A172 (cell line): Measurements from ENCODE around the gene NT5DC1. TPM values are rescaled to one million over a fixed set of nuclear protein-coding genes. Genes with fewer than 3 reads are reported as not detected.

Experiments
- DNase-seq: peaks from one replicate; pipeline ENCODE4 v3.0.0-alpha.2; 2015; ENCODE audit warnings: low spot score
- total RNA-seq: library from RNA; depleted of rRNA; stranded (reverse); fragments of >200 nt; shearing (Covaris generic); gene quantifications from 2 replicates; pipeline ENCODE4 v1.2.3, GENCODE V29; 2014

Gene NT5DC1
- total RNA-seq, 1 experiment from 2014 or later = 5.2 TPM

GRCh38 chr6:116244284-116244683, 143.6 kb downstream of the NT5DC1 start:
- no peak for DNase-seq

- DNase-seq = peak; percentile 46
Observed at GRCh38 chr6:116246089-116246488, 145.4 kb downstream of the NT5DC1 start.

- no peak for DNase-seq
Observed at GRCh38 chr6:116247285-116247684, 146.6 kb downstream of the NT5DC1 start.

- no peak for DNase-seq
Observed at GRCh38 chr6:116248577-116248976, 147.9 kb downstream of the NT5DC1 start.

- DNase-seq = peak; percentile 34
Observed at GRCh38 chr6:116251568-116252384, 151.1 kb downstream of the NT5DC1 start.

GRCh38 chr6:116253188-116253504, 152.5 kb downstream of the NT5DC1 start:
- no peak for DNase-seq

- DNase-seq = peak; percentile 92
Observed at GRCh38 chr6:116253505-116254296, 153.0 kb downstream of the NT5DC1 start, which contains the start of gene TSPYL4. TSPYL4 (minus strand) TSS chr6:116254075; CDS start chr6:116254008, 67 bp downstream.

GRCh38 chr6:116254297-116255056, 153.8 kb downstream of the NT5DC1 start:
- no peak for DNase-seq

GRCh38 chr6:116255246-116255800, 154.7 kb downstream of the NT5DC1 start:
- peak; percentile 25 for DNase-seq

- no peak for DNase-seq
Observed at GRCh38 chr6:116256694-116257093, 156.0 kb downstream of the NT5DC1 start.

GRCh38 chr6:116258520-116258919, 157.9 kb downstream of the NT5DC1 start:
- no peak for DNase-seq

GRCh38 chr6:116263353-116263752, 162.7 kb downstream of the NT5DC1 start:
- no peak for DNase-seq

- DNase-seq = peak; percentile 74
Observed at GRCh38 chr6:116265041-116265829, 164.6 kb downstream of the NT5DC1 start.

- DNase-seq = no peak
Observed at GRCh38 chr6:116266803-116267202, 166.2 kb downstream of the NT5DC1 start.

- DNase-seq = no peak
Observed at GRCh38 chr6:116267836-116268588, 167.4 kb downstream of the NT5DC1 start.

GRCh38 chr6:116268589-116269293, 168.1 kb downstream of the NT5DC1 start:
- peak; percentile 71 for DNase-seq

- no peak for DNase-seq
Observed at GRCh38 chr6:116271149-116271708, 170.6 kb downstream of the NT5DC1 start.

- DNase-seq = no peak
Observed at GRCh38 chr6:116277124-116277523, 176.5 kb downstream of the NT5DC1 start.

- DNase-seq = no peak
Observed at GRCh38 chr6:116278481-116278829, 177.8 kb downstream of the NT5DC1 start.
